Retinal pigment epithelial cell (primary cell): Measurements from ENCODE around the gene FAM120AOS.

Experiments used
- DNase-seq: peaks from one replicate; pipeline ENCODE4 v3.0.0-alpha.2; 2010; ENCODE audit warnings: low read depth
- H3K4me3 ChIP-seq: 2 replicates; pipeline ENCODE4 v1.5.1; 2011; ENCODE audit warnings: mild to moderate bottlenecking, low read length, control low read depth, moderate library complexity
- CTCF ChIP-seq: conservative IDR thresholded peaks from 2 replicates; pipeline ENCODE4 v1.5.1; 2011; ENCODE audit warnings: low read depth, low read length, control low read depth, inconsistent platforms

FAM120AOS gene

GRCh38 chr9:93434056-93434455 is 19.3 kb downstream of the FAM120AOS start:
- no peak for DNase-seq
- TF ChIP-seq CTCF, result no peak
- H3K4me3 ChIP-seq, result no peak overlapping the region

DNA sequence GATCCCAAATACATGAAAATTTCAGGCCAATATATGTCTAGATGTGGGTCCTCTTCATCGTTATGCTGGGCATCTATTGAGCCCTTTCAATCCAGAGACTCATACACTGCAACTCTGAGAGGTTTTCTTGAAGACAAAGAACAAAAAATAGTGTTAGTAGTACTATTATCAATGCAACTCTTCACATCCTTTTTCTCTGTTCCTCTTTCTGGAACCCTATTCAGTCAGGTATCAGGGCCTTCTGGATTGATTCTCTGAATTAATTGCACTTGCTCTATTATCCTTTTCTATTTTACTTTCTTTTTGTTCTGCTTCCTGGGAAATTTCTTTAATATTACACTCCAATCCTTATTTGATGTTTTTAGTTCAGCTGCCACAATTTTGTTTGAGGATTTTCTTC is 20.4 kb downstream of the FAM120AOS start:
- H3K4me3 ChIP-seq, result no peak overlapping the region
- no peak for TF ChIP-seq CTCF
- no peak for DNase-seq

DNA sequence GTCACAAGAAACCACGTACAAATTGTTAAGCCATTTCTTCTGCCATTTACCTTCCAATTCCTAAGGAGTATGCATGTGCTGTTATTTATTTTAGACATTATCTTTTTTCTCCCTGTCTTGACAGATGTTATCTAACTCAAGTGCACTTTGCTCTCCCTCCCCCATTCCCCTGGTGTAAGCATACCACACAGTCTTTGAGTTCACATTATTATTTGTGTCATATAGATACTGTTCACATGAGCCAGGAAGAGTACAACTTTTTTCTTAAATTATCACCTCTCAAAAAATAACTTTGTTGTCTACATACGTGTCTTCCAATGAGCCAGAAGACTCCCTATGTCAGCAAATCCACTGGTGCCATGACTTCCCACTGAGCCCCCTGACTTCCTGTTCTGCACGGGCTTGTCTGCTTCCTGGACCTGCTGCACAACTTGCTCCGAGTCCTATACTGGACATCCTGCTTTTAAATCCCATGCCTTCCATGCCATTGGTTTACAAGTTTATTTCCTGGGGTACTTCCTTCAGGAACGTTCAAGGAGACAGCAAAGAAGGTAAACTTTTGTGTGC is 21.8 kb downstream of the FAM120AOS start:
- DNase-seq, result no peak
- TF ChIP-seq CTCF, result no peak
- no peak overlapping the region for H3K4me3 ChIP-seq

- TF ChIP-seq CTCF, result peak; percentile 45
- H3K4me3 ChIP-seq, result no peak overlapping the region
- DNase-seq, result no peak
These were observed 25.6 kb downstream of the FAM120AOS start for GRCh38 chr9:93427655-93428379.

GRCh38 chr9:93422977-93423616 is 30.3 kb downstream of the FAM120AOS start:
- no peak for TF ChIP-seq CTCF
- DNase-seq, result no peak
- H3K4me3 ChIP-seq, result no peak overlapping the region

DNA sequence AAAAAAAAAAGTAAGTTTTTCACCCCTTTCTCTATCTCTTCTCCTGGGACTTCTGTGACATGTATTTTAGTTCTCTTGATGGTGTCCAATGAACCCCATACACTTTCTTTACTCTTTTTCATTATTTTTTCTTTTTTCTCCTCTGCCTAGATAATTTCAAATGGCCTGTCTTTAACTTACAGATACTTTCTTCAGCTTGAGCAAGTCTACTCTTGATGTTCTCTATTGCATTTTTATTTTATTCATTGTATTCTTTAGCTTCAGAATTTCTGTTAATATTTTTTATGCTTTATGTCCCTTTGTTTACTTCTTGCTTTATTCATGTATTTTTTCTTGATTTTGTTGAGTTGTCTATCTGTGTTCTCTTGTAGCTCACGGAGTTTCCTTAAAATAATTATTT is 34.4 kb downstream of the FAM120AOS start:
- DNase-seq, result no peak
- no peak overlapping the region for H3K4me3 ChIP-seq
- no peak for TF ChIP-seq CTCF

GRCh38 chr9:93417538-93417937 is 35.8 kb downstream of the FAM120AOS start:
- no peak overlapping the region for H3K4me3 ChIP-seq
- TF ChIP-seq CTCF, result no peak
- no peak for DNase-seq
